Fibroblast of skin of abdomen (primary cell): Measurements from ENCODE around the gene YPEL2.

ENCODE experiments used
- DNase-seq: peaks from one replicate; pipeline ENCODE4 v3.0.0-alpha.2; 2013

The YPEL2 gene

GRCh38 chr17:59330053-59330942, 1.2 kb upstream of the YPEL2 start:
- DNase-seq, result no peak

- DNase-seq, result no peak
Measured at GRCh38 chr17:59331929-59332748, 684 bp downstream of the YPEL2 start.

DNA sequence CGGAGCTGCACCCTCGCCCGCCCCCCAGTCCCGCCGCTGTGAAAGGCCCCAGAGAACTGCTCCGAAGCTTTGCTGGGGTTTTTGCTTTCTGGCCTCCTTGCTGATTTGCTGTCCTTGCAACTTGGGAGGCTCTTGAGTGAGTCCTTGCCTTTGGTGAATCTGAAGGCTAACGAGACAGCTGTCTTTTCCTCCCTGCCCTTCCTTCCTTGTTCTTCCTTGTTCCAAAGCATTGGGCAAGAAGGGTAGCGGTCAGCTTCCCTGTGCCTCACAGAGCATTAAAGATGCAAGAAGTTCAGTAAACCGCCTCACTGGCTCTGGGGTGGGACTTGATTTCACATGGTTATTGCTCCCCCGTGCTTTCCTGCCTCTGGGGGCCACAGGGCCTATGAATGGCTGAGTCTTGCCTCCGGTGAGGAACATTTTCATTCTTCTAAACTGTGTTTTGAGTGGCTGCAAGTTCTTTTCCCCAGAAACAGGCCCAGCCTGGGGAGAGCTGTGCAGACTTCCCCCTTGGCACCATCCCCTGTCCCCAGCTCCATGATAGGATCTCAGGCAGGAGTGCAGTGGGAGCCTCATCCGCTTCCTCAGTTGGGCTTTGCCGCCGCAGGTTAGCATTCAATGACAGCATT, 1.4 kb downstream of the YPEL2 start:
- DNase-seq, result no peak

- no peak for DNase-seq
Measured at GRCh38 chr17:59333836-59334235, 2.4 kb downstream of the YPEL2 start.

DNA sequence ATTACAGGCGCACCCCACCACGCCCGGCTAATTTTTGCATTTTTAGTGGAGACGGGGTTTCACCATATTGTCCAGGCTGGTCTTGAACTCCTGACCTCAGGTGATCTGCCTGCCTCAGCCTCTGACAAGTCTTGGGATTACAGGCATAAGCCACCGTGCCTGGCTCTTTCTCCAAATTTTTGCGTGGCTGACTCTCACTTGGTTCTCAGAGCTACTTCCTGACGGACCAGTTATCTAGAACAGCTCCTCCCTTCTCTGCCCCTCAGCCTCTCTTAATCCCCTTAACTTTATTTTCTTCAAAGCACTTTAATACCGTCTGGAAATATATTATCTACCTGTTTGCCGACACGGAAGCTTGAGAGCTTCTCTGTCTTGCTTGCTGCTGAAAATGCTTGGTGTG, 4.2 kb downstream of the YPEL2 start:
- no peak for DNase-seq

- DNase-seq, result no peak
Measured at GRCh38 chr17:59337741-59338299, 6.4 kb downstream of the YPEL2 start.

DNA sequence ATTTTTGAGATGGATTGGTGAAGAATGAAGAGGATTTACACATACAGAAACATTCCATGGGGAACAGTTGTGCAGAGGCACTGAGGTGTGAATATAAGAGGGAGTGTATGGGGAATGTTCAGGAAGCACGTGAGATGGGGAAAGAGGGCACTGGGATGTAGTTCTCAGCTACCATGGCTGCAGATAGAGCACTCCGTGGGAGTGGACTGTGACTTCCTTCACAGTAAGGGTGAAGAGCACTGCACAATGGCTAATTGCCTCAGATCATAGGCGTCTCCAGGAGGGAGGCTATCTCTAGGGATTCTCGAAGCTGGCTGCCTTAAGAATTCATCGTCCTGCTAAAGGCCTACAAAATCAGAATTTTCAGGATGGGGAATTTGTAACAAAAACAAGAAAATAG, 7.0 kb downstream of the YPEL2 start:
- DNase-seq, result no peak

DNA sequence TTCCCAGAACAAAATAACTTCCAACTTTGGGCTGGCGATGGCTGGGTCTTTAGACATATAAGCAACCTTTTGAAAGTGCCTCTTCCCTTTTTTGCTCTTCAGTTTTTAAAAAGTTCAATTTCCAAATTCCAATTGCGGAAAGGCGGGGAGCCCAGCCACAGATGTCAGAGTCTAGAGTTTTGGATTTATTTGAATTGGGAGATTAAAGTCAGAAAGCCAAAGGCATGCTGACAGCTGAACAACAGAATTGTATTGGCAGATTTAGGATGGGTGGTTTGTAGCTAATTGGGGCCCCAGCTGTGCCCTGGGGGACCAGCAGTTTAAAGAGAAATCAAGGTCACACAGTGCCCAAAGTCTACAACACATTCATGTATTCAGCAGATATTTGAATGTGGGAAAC, 10.5 kb downstream of the YPEL2 start:
- no peak for DNase-seq

GRCh38 chr17:59342681-59343131, 11.3 kb downstream of the YPEL2 start:
- no peak for DNase-seq

DNA sequence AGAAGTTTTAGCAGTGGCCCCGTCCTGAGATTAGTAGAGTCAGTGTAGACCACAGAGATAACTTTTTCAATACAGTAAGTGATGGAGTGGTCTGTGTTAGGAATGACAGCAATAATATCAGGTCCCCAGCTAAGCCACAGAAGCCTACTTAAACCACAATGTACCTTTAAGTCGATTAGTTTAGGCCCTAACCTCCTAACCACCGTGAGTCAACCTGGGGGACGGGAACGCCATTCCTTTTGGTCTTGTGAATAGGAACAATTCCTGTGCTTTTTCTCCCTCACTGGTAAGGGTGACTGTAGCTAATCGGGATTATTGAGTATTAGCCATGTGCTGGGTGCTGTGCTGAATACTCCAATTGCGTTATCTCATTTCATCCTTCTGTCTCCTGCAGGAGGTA, 14.0 kb downstream of the YPEL2 start:
- no peak for DNase-seq

DNA sequence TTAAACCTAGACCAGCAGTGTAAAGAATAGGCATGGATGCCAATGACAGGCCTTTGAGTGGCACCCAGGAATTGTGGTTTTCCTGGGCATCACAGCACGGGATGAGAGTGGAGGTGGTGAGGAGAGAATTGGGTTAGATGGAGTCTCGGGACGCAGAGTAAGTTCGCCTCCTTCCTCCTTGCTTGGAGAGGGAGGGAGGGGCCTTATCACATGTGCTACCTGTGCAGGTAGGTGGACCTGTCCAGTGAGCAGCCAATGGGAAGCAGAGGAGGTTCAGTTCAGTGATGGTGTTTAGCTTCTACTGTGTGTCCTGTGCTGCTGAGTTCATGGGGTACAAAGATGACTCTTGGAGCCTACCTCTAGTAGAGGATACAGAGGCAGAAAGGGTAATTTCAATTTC, 14.9 kb downstream of the YPEL2 start:
- DNase-seq, result no peak

GRCh38 chr17:59346876-59347407, 15.5 kb downstream of the YPEL2 start:
- DNase-seq, result no peak

DNA sequence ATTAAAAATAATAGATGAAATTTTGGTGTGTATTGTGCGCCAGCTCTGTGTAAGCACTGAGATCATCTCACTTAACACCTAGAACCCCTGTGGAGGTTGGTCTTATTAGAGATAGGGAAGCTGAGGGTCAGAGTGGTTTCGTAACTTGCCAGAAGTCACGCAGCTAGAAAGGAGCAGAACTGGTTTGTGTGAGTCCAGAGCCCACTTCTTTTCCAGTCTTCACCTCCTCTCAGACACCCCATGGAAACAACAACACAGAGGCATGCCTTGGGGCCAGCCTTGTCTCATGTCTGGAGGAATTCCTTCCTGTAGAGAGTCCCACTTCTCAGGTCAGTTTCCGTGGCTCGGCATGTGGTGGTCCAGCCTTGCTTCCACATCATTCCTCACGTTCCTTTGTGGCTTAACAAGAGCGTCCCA, 16.5 kb downstream of the YPEL2 start:
- no peak for DNase-seq

DNA sequence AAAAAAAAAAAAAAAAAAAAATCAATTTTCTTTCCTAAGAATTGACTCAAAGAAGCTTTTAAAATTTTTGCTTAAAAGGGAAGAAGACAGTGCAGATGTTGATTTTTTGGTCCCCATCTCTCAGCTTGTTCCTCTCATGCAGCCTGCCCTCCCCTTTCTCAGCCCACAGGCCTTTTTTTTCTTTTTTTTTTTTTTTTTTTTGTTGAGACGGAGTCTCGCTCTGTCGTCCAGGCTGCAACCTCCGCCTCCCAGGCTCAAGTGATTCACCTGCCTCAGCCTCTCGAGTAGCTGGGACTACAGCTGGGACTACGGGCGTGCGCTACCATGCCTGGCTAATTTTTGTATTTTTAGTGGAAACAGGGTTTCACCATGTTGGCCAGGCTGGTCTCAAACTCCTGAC, 17.7 kb downstream of the YPEL2 start:
- DNase-seq, result no peak

GRCh38 chr17:59353106-59353854, 21.8 kb downstream of the YPEL2 start:
- DNase-seq, result no peak

DNA sequence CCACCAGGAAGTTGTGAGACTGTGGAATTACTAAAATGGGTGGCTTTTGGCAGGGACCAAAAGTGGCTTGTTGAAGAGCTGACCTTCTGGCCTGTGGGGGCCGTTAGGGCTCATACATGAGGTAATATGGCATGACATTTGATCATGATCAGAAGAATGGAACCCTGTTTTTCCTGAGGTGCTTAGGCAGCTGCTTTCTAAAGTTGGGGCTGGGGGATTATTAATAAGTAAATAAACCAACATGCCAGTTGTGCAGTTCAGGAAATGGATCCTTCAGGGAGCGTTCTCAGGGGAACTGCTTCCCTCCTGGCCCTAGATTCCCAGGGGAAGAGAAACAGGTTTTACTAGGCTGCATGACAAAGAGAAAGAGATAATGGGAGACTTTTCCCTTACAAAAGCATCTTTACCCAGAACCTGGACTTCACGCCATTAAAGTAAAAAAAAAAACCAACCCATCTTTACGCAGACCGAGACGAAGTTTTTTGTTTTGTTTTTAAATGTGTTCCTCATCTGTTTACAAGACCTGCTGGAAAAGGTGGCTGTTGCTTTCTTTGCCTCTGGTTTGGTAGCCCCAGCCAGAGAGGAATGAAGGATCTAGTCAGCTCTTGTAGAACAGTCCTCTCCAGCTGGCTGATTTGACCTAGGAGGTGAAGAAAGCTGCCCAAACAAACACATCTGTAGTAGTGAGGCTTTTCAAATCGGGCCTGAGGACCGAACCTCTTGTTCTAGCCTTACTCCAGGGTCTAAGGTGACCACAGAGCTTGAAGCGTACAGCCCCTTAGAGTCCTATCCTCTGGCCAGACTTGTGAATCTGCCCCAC, 22.7 kb downstream of the YPEL2 start:
- DNase-seq, result no peak

GRCh38 chr17:59355030-59355701, 23.7 kb downstream of the YPEL2 start:
- no peak for DNase-seq

DNA sequence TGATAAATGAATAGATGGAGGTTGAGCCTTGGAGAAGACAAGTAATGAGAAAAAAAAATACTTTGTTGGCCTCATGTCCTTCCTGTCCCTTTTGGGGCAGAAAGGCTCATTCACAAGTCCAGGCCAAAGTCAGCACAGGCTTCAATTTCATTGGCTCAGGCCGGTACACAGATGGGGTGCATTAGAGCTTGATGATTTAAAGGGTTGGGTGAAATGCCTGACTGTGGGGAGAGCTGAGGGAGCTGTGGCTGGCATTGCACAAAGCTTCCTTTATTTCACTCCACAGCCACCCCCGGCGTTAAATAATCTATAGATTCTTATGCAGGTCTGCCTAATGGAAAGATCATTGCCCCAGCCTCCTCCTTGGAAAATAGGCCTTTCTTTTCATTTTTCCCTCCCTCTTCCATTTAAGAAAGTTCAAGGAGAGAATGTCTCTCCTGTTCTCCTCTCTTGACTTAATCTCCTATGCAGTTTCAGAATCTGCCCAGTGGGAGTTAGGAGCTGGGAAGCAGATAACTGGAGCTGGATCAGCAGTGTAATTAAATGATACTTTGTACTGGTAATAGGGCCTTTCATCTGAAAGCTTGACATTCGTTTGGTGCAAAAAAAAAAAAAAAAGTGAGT, 24.4 kb downstream of the YPEL2 start:
- DNase-seq, result no peak

DNA sequence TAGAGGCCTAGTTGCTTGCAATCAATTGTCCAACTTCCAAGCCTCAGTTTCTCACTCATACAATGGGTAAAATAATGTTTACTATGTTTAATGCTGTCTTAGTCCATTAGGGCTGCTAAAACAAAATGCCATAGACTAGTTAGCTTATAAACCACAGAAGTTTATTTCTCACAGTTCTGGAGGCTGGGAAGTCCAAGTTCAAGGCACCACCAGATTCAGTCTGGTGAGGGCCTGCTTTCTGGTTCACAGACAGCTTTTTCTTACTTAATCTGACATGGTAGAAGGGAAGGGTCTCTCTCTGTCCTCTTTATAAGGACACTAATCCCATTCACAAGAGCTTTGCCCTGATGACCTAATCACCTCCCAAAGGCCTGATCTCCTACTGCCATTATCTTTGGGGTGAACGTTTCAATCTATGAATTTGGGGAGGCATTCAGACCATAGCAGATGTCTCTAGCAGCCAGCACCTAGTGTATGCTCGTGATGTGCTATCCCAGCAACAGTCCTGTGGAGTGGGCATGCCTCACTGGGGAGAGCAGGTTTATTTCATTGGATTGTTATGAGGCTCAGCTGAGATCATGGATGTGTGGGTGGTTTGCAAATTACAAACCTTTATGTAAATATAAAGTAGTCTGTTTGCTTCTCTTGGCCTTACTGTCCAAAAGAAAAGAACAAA, 25.2 kb downstream of the YPEL2 start:
- DNase-seq, result no peak
